Upper lobe of left lung (tissue), 4 donors: Measurements from ENCODE around the gene SRGAP2C.
"Not testable (repeated sequence)": the region's sequence is repeated elsewhere in the genome, so short reads cannot be mapped to it uniquely, and the experiment has no call there.

Experiments used
- CTCF ChIP-seq, 6 experiments: fragments of 450-650 bp in 4 of 6; fragments of 200-600 bp in 2 of 6; sonication (generic) in 2 of 6; IDR thresholded peaks; one replicate each; pipeline ENCODE4 v1.5.1; 2016 to 2019; ENCODE audit warnings: antibody characterized with exemption in 6 of 6
- EP300 ChIP-seq, 4 donors: sonication (generic); formaldehyde crosslinking; IDR thresholded peaks; one replicate each; pipeline ENCODE4 v1.5.1; 2017; ENCODE audit warnings: antibody characterized with exemption in 4 of 4, control low read depth in 2 of 4
- POLR2A ChIP-seq, 4 donors: fragments of 450-650 bp; IDR thresholded peaks; one replicate each; pipeline ENCODE4 v1.5.1; 2016 to 2017; ENCODE audit warnings: antibody characterized with exemption in 4 of 4, mild to moderate bottlenecking in 2 of 4
- POLR2AphosphoS5 ChIP-seq, 2 donors: sonication (generic); formaldehyde crosslinking; IDR thresholded peaks; one replicate each; pipeline ENCODE4 v1.5.1; 2017; ENCODE audit warnings: antibody characterized with exemption in 2 of 2

GRCh38 chr1:121271143-121271715 is 86.5 kb downstream of the SRGAP2C start:
- TF ChIP-seq POLR2A, CTCF, EP300, POLR2AphosphoS5 (IDR thresholded peaks at IDR 0.05): not testable (repeated sequence)
